AG09319 (cell line): ENCODE data around the gene FAF2.

Experiments
- DNase-seq: peaks from one replicate; pipeline ENCODE4 v3.0.0-alpha.2; 2010; ENCODE audit warnings: low read depth; ENCODE audit errors: extremely low read depth
- CTCF ChIP-seq: IDR thresholded peaks from 2 replicates; pipeline ENCODE4 v1.5.1; 2011; ENCODE audit warnings: low read depth, mild to moderate bottlenecking, inconsistent platforms, low read length, moderate library complexity

The FAF2 gene

GRCh38 chr5:176424181-176424580, 24.0 kb upstream of the FAF2 start:
- DNase-seq, result no peak
- TF ChIP-seq CTCF, result no peak

GRCh38 chr5:176425138-176425537, 23.0 kb upstream of the FAF2 start:
- no peak for TF ChIP-seq CTCF
- DNase-seq, result no peak

- no peak for TF ChIP-seq CTCF
- DNase-seq, result no peak
Observed at GRCh38 chr5:176425791-176426190, 22.4 kb upstream of the FAF2 start.

GRCh38 chr5:176426876-176427275, 21.3 kb upstream of the FAF2 start:
- TF ChIP-seq CTCF, result no peak
- no peak for DNase-seq

- no peak for DNase-seq
- TF ChIP-seq CTCF, result no peak
Observed at GRCh38 chr5:176427971-176428370, 20.2 kb upstream of the FAF2 start.

GRCh38 chr5:176429972-176430371, 18.2 kb upstream of the FAF2 start:
- no peak; the same call in 1 of the 2 replicates for TF ChIP-seq CTCF
- DNase-seq, result no peak

GRCh38 chr5:176432707-176433106, 15.5 kb upstream of the FAF2 start:
- no peak for DNase-seq
- TF ChIP-seq CTCF, result no peak

- TF ChIP-seq CTCF, result no peak
- DNase-seq, result peak; percentile 24
Observed at GRCh38 chr5:176436656-176437055, 11.5 kb upstream of the FAF2 start.
